Central memory CD8-positive, alpha-beta T cell (primary cell): ENCODE measurements around the gene EEF1AKMT4.

Source experiments
- ATAC-seq: fragments of 150-1000 bp; cut with Tn5 transposase; replicated peaks from 2 replicates; pipeline ENCODE4 v1.10.0; 2022; ENCODE audit warnings: mild to moderate bottlenecking, moderate FRiP score, moderate number of reproducible peaks; ENCODE audit not compliant: poor library complexity, severe bottlenecking; ENCODE audit errors: extremely low read depth
- DNase-seq, 2 donors: peaks; one replicate each; pipeline ENCODE4 v3.0.0; 2021; ENCODE audit warnings: low spot score in 2 of 2
- H3K27ac Mint-ChIP-seq: one replicate; pipeline ENCODE4 v1.8.0; 2022; ENCODE audit warnings: low read depth, mild to moderate bottlenecking, moderate library complexity, mixed read lengths
- H3K27me3 Mint-ChIP-seq: one replicate; pipeline ENCODE4 v1.8.0; 2022; ENCODE audit warnings: mixed read lengths
- H3K36me3 Mint-ChIP-seq: one replicate; pipeline ENCODE4 v1.8.0; 2022; ENCODE audit warnings: mild to moderate bottlenecking, moderate library complexity, mixed read lengths; ENCODE audit not compliant: insufficient read depth
- H3K4me1 Mint-ChIP-seq: one replicate; pipeline ENCODE4 v1.8.0; 2022; ENCODE audit warnings: mixed read lengths
- H3K4me3 Mint-ChIP-seq: one replicate; pipeline ENCODE4 v1.8.0; 2022; ENCODE audit warnings: mild to moderate bottlenecking, moderate library complexity, mixed read lengths
- H3K9me3 Mint-ChIP-seq: one replicate; pipeline ENCODE4 v1.8.0; 2022; ENCODE audit warnings: mixed read lengths

The EEF1AKMT4 gene

DNA sequence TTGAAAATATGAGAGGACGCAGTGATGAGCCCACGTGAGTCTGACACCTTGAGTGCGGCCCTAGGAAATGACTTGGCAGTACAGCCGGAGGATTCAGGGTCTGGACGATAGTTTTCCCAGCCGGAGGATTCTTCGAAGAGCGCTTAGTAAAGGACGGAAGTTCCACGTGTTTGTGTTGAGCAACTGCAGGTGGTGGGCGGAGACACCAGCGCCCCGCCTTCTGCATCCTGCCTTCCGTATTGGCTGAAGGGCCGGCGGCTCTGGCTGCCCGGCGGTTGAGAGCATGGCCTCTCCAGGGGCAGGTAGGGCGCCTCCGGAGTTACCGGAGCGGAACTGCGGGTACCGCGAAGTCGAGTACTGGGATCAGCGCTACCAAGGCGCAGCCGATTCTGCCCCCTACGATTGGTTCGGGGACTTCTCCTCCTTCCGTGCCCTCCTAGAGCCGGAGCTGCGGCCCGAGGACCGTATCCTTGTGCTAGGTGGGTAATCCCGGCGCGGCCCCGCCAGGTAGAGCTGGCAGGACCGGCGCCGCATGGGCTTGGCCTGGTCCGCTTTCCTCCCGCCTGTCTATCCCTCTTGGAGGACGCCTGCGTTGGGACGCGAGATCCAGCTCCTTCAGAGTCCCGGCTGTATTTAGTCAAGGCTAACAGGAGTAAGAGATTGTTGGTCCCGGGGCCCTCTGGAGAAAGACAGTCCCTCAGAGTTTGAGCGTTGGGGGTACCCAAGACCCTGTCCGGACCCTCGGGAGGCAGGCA, at the start of gene EEF1AKMT4:
TSS of gene EEF1AKMT4 (plus strand) at position 261 of the 755 bp plus-strand sequence. CDS start at position 284, 23 bp downstream.
- H3K4me3 Mint-ChIP-seq, result peak within 1 kb of the TSS; percentile 96
- peak; percentile 89 for ATAC-seq
- peak; percentile 91 for DNase-seq
- H3K27ac Mint-ChIP-seq, result peak within 1 kb of the TSS; percentile 96
- H3K36me3 Mint-ChIP-seq, result peaks cover 19% of the 10 kb centered on the region
- peaks cover 22% of the 10 kb centered on the region for H3K4me1 Mint-ChIP-seq
- no peaks in the 10 kb centered on the region for H3K9me3 Mint-ChIP-seq
- H3K27me3 Mint-ChIP-seq, result no peaks in the 10 kb centered on the region

DNA sequence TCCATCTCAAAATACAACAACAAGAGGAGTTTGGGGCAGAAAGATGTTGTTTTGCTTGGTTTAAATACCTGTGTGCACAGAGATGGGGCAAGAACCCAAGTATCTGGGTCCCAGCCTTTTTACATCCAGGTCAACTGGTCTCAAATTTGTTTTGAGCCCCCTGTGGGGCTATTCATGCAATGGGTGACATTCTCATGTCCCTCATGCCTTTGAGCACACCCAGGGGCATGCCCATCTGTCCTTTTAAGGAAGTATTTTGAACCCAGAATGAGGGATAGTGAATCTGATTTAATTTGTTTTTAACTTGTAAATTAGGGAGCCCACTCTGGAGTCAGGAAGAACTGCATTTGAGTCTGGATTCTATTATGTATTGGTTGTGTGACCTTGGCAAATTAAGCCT, 48.6 kb upstream of the EEF1AKMT4 start:
- Mint-ChIP-seq H3K27me3 (peaks cover 31% of the 10 kb centered on the region), H3K4me1 (no peaks in the 10 kb centered on the region), H3K4me3 (no peak overlapping the region), H3K9me3 (no peaks in the 10 kb centered on the region), H3K27ac (no peak overlapping the region), H3K36me3 (no peaks in the 10 kb centered on the region)
- ATAC-seq (no peak), DNase-seq (no peak)

DNA sequence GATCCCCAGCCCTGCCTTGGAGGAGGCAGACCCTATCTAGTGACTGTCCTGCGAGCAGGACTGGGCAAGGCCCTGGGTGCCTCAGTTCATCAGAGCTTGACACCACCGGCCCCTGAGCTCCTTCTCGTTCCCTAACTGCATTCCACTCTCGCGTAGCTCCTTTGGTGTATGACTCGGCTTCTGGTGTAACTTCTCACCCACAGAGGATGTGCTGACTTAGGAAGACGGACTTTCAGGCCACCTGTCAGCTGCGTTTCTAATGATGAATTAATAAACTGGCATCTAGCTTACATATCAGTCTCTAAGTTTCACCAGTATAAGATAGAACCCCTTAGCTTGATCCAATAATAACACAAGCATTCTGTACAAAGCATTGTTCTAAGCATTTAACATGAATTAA, 45.9 kb upstream of the EEF1AKMT4 start:
- no peaks in the 10 kb centered on the region for H3K36me3 Mint-ChIP-seq
- DNase-seq, result no peak
- no peaks in the 10 kb centered on the region for H3K4me1 Mint-ChIP-seq
- no peaks in the 10 kb centered on the region for H3K9me3 Mint-ChIP-seq
- H3K4me3 Mint-ChIP-seq, result no peak overlapping the region
- ATAC-seq, result no peak
- H3K27ac Mint-ChIP-seq, result no peak overlapping the region
- H3K27me3 Mint-ChIP-seq, result peaks cover 51% of the 10 kb centered on the region

DNA sequence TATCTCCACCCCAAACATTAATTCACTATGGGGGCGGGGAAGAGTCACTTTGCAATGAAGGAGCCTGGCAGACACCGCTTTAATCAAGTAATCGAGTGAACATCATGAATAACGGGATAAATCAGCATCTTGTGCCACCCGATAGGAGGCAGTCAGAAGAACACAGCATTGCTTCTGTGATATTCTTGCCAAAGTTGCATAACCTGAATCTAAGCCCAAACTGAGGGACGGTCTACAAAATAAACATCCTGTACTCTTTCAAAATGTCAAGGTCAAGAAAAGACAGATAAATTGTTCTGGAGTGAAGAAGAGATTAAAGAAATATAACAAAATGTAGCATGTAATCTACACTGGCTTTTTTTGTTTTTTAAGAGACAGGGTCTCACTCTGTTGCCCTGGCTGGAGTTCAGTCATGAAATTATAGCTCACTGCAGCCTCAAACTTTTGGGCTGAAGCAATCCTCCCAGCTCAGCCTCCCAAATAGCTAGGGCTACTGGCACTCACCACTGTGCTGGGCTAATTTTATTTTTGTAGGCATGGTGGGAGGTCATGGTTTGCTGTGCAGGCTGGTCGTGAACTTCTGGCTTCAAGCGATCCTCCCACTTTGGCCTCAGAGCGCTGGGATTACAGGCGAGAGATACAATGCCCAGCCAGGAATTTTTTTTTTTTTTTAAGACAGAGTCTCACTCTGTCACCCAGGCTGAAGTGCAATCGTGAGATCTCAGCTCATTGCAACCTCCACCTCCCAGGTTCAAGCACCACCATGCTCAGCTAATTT, 40.1 kb upstream of the EEF1AKMT4 start:
- H3K9me3 Mint-ChIP-seq, result no peaks in the 10 kb centered on the region
- DNase-seq, result no peak
- H3K27ac Mint-ChIP-seq, result no peak overlapping the region
- H3K36me3 Mint-ChIP-seq, result no peaks in the 10 kb centered on the region
- peaks cover 30% of the 10 kb centered on the region for H3K27me3 Mint-ChIP-seq
- ATAC-seq, result no peak
- no peaks in the 10 kb centered on the region for H3K4me1 Mint-ChIP-seq
- no peak overlapping the region for H3K4me3 Mint-ChIP-seq

DNA sequence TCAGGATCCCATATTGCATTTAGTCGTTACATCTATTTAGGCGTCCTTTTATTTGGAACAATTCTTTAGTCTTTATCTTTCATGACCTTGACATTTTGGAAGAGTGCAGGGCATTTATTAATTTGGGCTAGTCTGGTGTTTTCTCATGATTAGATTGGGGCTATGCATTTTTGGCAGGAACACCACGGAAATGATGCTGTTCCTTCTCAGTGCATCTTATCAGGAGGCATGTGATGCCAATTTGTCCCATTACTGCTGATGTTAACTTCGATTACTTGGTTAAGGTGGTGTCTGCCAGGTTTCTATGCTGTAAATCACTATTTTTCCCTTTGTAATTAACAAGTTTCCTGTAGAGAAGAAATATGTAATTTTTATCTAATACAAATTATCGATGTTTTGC, 38.2 kb upstream of the EEF1AKMT4 start:
- DNase-seq, result no peak
- peaks cover 16% of the 10 kb centered on the region for H3K27me3 Mint-ChIP-seq
- H3K4me3 Mint-ChIP-seq, result no peak overlapping the region
- no peak for ATAC-seq
- no peaks in the 10 kb centered on the region for H3K36me3 Mint-ChIP-seq
- H3K27ac Mint-ChIP-seq, result no peak overlapping the region
- H3K4me1 Mint-ChIP-seq, result no peaks in the 10 kb centered on the region
- H3K9me3 Mint-ChIP-seq, result no peaks in the 10 kb centered on the region

DNA sequence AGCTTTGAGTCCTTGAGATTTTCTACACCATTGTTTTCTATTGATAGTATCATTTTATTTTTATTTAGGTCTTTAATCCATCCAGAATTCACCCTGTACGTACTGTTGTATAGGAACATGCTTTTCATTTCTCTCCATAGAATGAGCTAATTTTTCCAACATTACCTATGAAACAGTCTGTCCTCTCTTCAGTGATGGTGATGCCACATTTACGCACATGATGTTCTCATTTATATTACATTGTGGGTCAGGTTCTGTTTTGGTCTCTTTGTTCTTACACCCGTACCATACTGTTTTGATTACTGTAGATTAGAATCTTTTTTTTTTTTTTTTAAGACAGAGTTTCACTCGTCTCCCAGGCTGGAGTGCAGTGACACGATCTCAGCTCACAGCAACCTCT, 37.8 kb upstream of the EEF1AKMT4 start:
- H3K9me3 Mint-ChIP-seq, result no peaks in the 10 kb centered on the region
- no peak for DNase-seq
- H3K27ac Mint-ChIP-seq, result no peak overlapping the region
- no peak overlapping the region for H3K4me3 Mint-ChIP-seq
- H3K36me3 Mint-ChIP-seq, result no peaks in the 10 kb centered on the region
- peaks cover 11% of the 10 kb centered on the region for H3K27me3 Mint-ChIP-seq
- ATAC-seq, result no peak
- no peaks in the 10 kb centered on the region for H3K4me1 Mint-ChIP-seq

DNA sequence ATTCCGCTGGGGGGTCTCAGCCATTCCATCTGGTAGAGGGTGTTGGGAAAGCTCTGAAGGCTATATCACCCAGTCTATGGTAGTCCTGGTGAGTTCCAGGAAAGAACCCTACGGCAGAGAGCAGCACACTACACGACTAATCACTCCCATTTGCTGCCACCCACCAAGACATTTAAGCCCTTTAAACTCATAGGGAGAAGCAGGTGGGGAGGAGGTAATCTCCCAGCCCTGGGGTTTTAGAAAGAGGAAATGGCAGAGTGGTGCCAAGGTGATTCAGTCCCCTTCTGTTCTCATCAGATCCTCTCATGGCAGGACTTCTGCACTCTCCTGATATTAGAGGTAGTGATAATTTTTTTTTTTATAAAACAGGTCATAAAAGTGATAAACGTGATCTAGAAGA, 30.7 kb upstream of the EEF1AKMT4 start:
- H3K4me1 Mint-ChIP-seq, result no peaks in the 10 kb centered on the region
- no peak for DNase-seq
- H3K27ac Mint-ChIP-seq, result no peak overlapping the region
- H3K36me3 Mint-ChIP-seq, result peaks cover 2% of the 10 kb centered on the region
- no peak for ATAC-seq
- no peak overlapping the region for H3K4me3 Mint-ChIP-seq
- no peaks in the 10 kb centered on the region for H3K9me3 Mint-ChIP-seq
- peaks cover 20% of the 10 kb centered on the region for H3K27me3 Mint-ChIP-seq

DNA sequence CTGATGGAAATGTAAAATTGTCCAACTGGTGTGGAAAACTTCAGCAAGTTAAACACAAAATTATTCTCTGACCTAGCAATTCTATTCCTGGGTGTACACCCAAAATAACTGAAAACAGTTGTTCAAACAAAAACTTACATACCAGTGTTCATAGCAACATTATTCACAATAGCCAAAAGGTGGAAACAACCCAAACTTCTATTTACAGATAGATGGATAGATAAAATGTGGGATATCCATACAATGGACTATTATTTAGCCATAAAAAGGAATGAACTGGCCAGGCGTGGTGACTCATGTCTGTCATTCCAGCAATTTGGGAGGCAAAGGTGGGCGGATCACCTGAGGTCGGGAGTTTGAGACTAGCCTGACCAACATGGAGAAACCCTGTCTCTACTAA, 27.0 kb upstream of the EEF1AKMT4 start:
- H3K27ac Mint-ChIP-seq, result no peak overlapping the region
- H3K4me1 Mint-ChIP-seq, result no peaks in the 10 kb centered on the region
- peaks cover 48% of the 10 kb centered on the region for H3K27me3 Mint-ChIP-seq
- DNase-seq (no peak), ATAC-seq (no peak)
- H3K9me3 Mint-ChIP-seq, result no peaks in the 10 kb centered on the region
- H3K36me3 Mint-ChIP-seq, result peaks cover 2% of the 10 kb centered on the region
- no peak overlapping the region for H3K4me3 Mint-ChIP-seq

DNA sequence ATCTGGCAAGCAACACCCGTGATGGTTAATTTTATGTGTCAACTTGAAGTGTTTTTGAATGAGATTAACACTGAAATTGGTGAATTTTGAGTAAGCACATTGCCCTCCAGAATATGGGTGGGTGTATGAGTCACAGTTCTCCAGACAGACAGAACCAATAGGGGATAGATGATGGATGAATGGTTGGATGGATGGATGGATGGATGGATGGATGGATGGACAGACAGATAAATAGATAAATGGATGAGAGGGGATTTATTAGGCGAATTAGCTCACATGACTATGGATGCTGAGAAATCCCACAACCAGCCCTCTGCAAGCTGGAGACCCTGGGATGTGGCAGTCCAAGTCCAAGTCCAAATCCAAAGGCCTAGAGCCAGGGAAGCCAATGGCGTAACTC, 25.5 kb upstream of the EEF1AKMT4 start:
- H3K36me3 Mint-ChIP-seq, result peaks cover 2% of the 10 kb centered on the region
- peaks cover 53% of the 10 kb centered on the region for H3K27me3 Mint-ChIP-seq
- ATAC-seq, result no peak
- DNase-seq, result no peak
- no peak overlapping the region for H3K4me3 Mint-ChIP-seq
- no peak overlapping the region for H3K27ac Mint-ChIP-seq
- no peaks in the 10 kb centered on the region for H3K9me3 Mint-ChIP-seq
- H3K4me1 Mint-ChIP-seq, result peaks cover 6% of the 10 kb centered on the region

DNA sequence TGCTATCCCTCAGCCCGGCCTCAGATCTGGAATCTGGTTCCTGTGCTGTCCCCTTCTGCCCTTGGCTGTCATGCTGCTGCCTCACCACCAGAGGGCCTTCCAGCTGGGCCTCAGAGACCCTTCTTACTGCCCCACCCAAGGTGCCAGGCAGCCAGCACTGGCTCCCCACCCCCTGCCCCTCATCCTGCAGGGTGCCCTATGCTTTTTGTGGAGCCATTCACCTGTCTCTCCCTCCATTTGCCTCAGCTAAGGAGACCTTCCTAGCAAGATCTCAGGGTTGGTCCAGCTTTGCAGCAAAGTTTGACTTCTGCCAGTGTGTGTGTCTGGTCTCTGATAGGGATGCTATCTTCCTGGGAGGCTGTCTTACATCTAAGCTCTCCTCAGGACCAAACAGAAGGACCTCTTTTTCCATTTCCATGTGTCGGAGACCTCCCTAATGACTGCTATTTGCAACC, 22.0 kb upstream of the EEF1AKMT4 start:
- ATAC-seq (no peak), DNase-seq (peak; percentile 27 to 37)
- no peak overlapping the region for H3K27ac Mint-ChIP-seq
- H3K27me3 Mint-ChIP-seq, result peaks cover 64% of the 10 kb centered on the region
- H3K36me3 Mint-ChIP-seq, result no peaks in the 10 kb centered on the region
- no peak overlapping the region for H3K4me3 Mint-ChIP-seq
- H3K4me1 Mint-ChIP-seq, result peaks cover 16% of the 10 kb centered on the region
- H3K9me3 Mint-ChIP-seq, result no peaks in the 10 kb centered on the region

DNA sequence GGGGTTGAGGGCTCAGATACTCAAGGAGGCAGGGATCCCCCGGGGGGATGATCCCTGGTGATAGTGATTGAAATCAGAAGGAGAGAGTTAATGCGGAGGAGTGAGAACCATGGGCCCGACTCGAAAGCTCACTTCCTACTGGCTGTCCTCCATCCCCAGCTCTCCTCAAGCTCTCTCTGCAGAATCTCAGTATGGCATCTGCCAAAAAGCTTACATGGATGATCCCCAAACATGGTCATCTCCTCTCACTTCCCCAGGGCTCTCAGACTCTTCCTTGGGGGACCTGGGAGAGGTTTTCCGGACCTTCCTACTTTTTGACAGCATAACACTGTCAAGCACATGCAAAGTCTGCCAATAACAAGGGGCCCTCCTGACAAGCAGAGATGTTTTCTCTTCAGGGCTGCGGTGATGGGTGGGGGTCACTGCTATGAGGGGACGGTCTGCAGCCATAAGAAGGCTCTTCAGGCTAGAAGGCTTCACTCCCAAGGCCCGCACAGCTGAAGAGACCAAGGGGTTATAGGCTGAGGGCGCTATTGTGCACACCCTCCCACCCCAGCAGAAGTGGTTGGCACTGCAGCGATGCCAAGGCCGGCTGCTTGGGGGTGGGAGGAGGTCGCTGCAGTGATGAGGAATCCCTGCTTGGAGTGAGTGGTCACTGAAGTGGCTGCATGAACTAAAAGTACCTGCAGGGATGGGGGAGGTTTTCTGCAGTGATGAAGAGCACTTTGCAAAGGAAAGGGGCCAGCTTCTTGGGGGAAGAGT, 20.9 kb upstream of the EEF1AKMT4 start:
- peaks cover 16% of the 10 kb centered on the region for H3K4me1 Mint-ChIP-seq
- ATAC-seq (no peak), DNase-seq (no peak)
- peaks cover 69% of the 10 kb centered on the region for H3K27me3 Mint-ChIP-seq
- H3K36me3 Mint-ChIP-seq, result no peaks in the 10 kb centered on the region
- no peaks in the 10 kb centered on the region for H3K9me3 Mint-ChIP-seq
- H3K4me3 Mint-ChIP-seq, result peak overlapping the region; percentile 77
- H3K27ac Mint-ChIP-seq, result no peak overlapping the region

DNA sequence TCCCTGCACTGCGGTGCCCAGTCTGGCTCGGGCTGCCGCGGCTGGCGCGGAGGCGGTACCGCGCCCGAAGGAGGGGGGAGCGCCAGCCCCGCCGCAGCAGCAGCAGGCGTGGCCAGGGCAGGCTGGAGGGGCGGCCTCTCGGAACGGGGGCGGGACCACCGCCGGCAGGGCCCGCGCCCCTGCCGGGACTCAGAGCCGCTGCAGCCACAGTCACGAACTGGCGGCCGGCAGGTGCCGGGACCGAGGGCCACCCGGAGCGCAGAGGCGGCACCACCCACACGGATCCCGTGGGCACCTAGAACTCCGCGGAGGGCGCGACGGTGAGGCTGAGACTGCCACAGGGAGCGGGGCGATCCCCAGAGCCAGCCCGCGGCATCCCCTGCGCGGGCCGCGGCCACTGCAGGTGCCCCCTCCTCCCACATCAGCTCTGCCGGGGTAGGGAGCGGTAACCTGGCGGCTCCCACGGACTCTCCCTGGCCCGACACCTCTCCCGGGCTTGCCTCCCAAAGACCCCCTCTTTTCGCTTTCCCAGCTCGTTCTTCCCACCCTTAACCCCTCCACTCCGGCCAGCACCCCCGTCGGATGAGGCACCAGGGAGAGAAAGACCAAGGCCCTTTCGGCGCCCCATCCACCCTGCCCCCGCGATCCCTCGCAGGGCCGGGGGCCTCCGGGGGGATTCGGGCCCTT, 19.9 kb upstream of the EEF1AKMT4 start, which contains the start of gene VWA5B2:
TSS of gene VWA5B2 (plus strand) at position 192 of the 687 bp plus-strand sequence. CDS start 944 bp downstream, outside the sequence.
- DNase-seq (peak; percentile 47 to 56), ATAC-seq (peak; percentile 88)
- Mint-ChIP-seq H3K9me3 (no peaks in the 10 kb centered on the region), H3K4me3 (peak within 1 kb of the TSS; percentile 77), H3K4me1 (peaks cover 16% of the 10 kb centered on the region), H3K36me3 (no peaks in the 10 kb centered on the region), H3K27me3 (peaks cover 69% of the 10 kb centered on the region), H3K27ac (no peak within 1 kb of the TSS)
